Sigmoid colon (tissue), 7 donors: ENCODE measurements around the gene CITED1. TPM values are rescaled to one million over a fixed set of nuclear protein-coding genes. Genes with fewer than 3 reads are reported as not detected.

Experiments
- DNase-seq: peaks from one replicate; pipeline ENCODE4 v3.0.0-alpha.2; 2019
- H3K27ac ChIP-seq, 4 donors: fragments of 200-600 bp; sonication (generic); one replicate each; pipeline ENCODE4 v1.5.1; 2016 to 2019; ENCODE audit warnings: mild to moderate bottlenecking in 1 of 4
- H3K27me3 ChIP-seq, 3 donors: fragments of 200-600 bp; sonication (generic); one replicate each; pipeline ENCODE4 v1.5.1; 2019; ENCODE audit warnings: mild to moderate bottlenecking in 1 of 3
- H3K36me3 ChIP-seq, 4 donors: fragments of 200-600 bp; sonication (generic); one replicate each; pipeline ENCODE4 v1.5.1; 2016 to 2019
- H3K4me1 ChIP-seq, 4 donors: fragments of 200-600 bp; sonication (generic); one replicate each; pipeline ENCODE4 v1.5.1; 2017 to 2019
- H3K4me3 ChIP-seq, 4 donors: fragments of 200-600 bp; sonication (generic); one replicate each; pipeline ENCODE4 v1.5.1; 2017 to 2019; ENCODE audit warnings: mild to moderate bottlenecking in 2 of 4, moderate library complexity in 1 of 4
- H3K9me3 ChIP-seq, 4 donors: fragments of 200-600 bp in 3 of 4; sonication (generic) in 3 of 4; one replicate each; pipeline versions ENCODE4 v1.5.1 to v1.6.1; 2013 to 2019
- CTCF ChIP-seq, 4 experiments: fragments of 450-650 bp in 3 of 4; fragments of 200-600 bp in 1 of 4; IDR thresholded peaks; one replicate each; pipeline ENCODE4 v1.5.1; 2016 to 2019; ENCODE audit warnings: antibody characterized with exemption in 4 of 4, mild to moderate bottlenecking in 3 of 4, moderate library complexity in 2 of 4
- EP300 ChIP-seq, 4 donors: sonication (generic); formaldehyde crosslinking; IDR thresholded peaks; one replicate each; pipeline ENCODE4 v1.6.1; 2017; ENCODE audit warnings: antibody characterized with exemption in 4 of 4
- POLR2A ChIP-seq, 2 donors: fragments of 450-650 bp; IDR thresholded peaks; one replicate each; pipeline ENCODE4 v1.6.1; 2016; ENCODE audit warnings: antibody characterized with exemption in 2 of 2, mild to moderate bottlenecking in 2 of 2, moderate library complexity in 2 of 2
- POLR2AphosphoS5 ChIP-seq, 4 donors: sonication (generic); formaldehyde crosslinking; IDR thresholded peaks; one replicate each; pipeline ENCODE4 v1.6.1; 2017; ENCODE audit warnings: antibody characterized with exemption in 4 of 4
- WGBS, 2 donors: extraction: QIAGEN DNeasy Blood & Tissue Kit; methylation state at CpG; one replicate each; pipeline ENCODE4 v1.1.7; 2013; 5-methylcytosine and 5-hydroxymethylcytosine counted together
- intact Hi-C: fragments of 100-400 bp; cut with DNase I; formaldehyde crosslinking; loops from one replicate; pipeline ENCODE4 v1.15.1; 2023
- polyA plus RNA-seq, 3 donors: library from polyadenylated mRNA; stranded (reverse); fragments of 200-250 nt; gene quantifications; one replicate each; pipeline ENCODE4 v1.2.3, GENCODE V29; 2013
- total RNA-seq, 4 donors: library from RNA; depleted of rRNA; stranded (reverse); fragments of >200 nt; gene quantifications; one replicate each; pipeline ENCODE4 v1.1.0, GENCODE V29; 2016
- donor health status: healthy with polysubstance abuse.
- donor health status: Bipolar disorder and iron deficiency.
- donor health status: healthy.

The CITED1 gene
- total and polyA plus RNA-seq, 7 donors = 0.52 to 2.4 (median 0.99) TPM; not detected in 4

- peak; percentile 79 for DNase-seq
- 1% methylated on average over 24 of the region's 24 CpGs for WGBS, 2 donors
- Histone ChIP-seq H3K27me3 (peaks cover 0 to 44% (median 26%) of the 10 kb centered on the region in 3 donors), H3K27ac (no peak overlapping the region), H3K4me1 (peaks cover 0 to 52% (median 36%) of the 10 kb centered on the region in 4 donors), H3K36me3 (no peaks in the 10 kb centered on the region), H3K4me3 (peak overlapping the region in 3 of 4 donors; percentile 27 to 36 (median 32)), H3K9me3 (no peaks in the 10 kb centered on the region)
- intact Hi-C loops = loop anchor here (10.0 kb wide), 1 partner anchor 226 kb away; no protein-coding TSS in a partner anchor
- TF ChIP-seq POLR2A (IDR thresholded peaks at IDR 0.05) (no peak), CTCF (IDR thresholded peaks at IDR 0.05) (no peak), EP300 (IDR thresholded peaks at IDR 0.05) (no peak), POLR2AphosphoS5 (IDR thresholded peaks at IDR 0.05) (peak in 1 of 4 donors; percentile 56)
Measured at GRCh38 chrX:72308566-72309296, 3.0 kb upstream of the CITED1 start.

DNA sequence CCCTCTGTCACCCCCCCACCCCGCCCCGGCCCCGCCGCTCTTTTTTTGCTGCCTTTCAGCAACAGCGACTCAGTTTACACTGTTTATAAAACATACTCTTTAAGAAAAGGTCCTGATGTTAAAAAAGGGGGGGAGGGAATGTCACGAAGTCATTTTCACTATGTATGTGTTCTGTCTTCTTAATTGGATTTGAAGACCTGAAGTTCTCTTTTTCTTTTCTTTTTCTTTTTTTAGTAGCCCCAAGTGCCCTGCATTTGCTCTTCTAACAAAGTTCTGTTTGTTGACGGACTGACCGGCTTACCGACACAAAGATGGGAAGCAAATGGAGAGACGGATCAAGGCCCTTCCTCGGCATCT, 2.5 kb upstream of the CITED1 start:
- no peaks in the 10 kb centered on the region for H3K36me3 ChIP-seq
- H3K9me3 ChIP-seq = no peaks in the 10 kb centered on the region
- no peak for TF ChIP-seq CTCF (IDR thresholded peaks at IDR 0.05)
- TF ChIP-seq EP300 (IDR thresholded peaks at IDR 0.05) = no peak
- no peak for TF ChIP-seq POLR2A (IDR thresholded peaks at IDR 0.05)
- no peak for TF ChIP-seq POLR2AphosphoS5 (IDR thresholded peaks at IDR 0.05)
- intact Hi-C loops = loop anchor here (10.0 kb wide), 1 partner anchor 227 kb away; no protein-coding TSS in a partner anchor
- H3K4me3 ChIP-seq = peak overlapping the region in 2 of 4 donors; percentile 32 to 58
- DNase-seq = no peak
- H3K4me1 ChIP-seq = peaks cover 0 to 52% (median 33%) of the 10 kb centered on the region in 4 donors
- WGBS, 2 donors = 3 to 7% methylated on average over 11 of the region's 11 CpGs
- H3K27me3 ChIP-seq = peaks cover 0 to 48% (median 29%) of the 10 kb centered on the region in 3 donors
- H3K27ac ChIP-seq = no peak overlapping the region

DNA sequence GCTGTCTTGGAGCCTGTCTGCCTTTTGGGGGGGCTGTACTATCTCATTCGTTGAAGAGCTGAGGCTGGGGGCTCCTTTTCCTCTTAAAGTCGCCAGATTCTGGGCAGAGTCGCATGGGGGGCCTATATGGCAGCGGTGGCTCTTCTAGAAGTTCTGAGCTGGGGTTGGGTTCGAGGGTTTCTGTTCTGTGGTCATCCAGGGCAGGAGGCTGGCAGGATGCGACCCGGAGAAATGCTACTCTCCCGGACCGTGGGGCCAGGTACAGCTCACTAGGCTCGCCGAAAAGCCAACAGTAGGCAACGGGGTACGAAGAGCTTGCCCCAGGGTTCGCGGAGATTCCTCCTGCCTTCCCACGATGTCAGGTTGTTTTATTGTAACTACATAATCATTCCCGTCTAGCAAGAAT, 1.9 kb upstream of the CITED1 start:
- no peak for TF ChIP-seq EP300 (IDR thresholded peaks at IDR 0.05)
- TF ChIP-seq POLR2AphosphoS5 (IDR thresholded peaks at IDR 0.05) = no peak
- no peak for TF ChIP-seq POLR2A (IDR thresholded peaks at IDR 0.05)
- no peak for TF ChIP-seq CTCF (IDR thresholded peaks at IDR 0.05)
- Histone ChIP-seq H3K4me3 (peak overlapping the region; percentile 31 to 58 (median 51)), H3K4me1 (peaks cover 0 to 52% (median 33%) of the 10 kb centered on the region in 4 donors), H3K36me3 (no peaks in the 10 kb centered on the region), H3K9me3 (no peaks in the 10 kb centered on the region), H3K27me3 (peaks cover 0 to 52% (median 31%) of the 10 kb centered on the region in 3 donors), H3K27ac (peak overlapping the region in 2 of 4 donors; percentile 54 to 58)
- DNase-seq = no peak
- WGBS, 2 donors = 3 to 5% methylated on average over 17 of the region's 17 CpGs
- intact Hi-C loops = loop anchor here (1.0 to 10.0 kb wide), 2 partner anchors 30 to 227 kb away; partner anchors contain the start of gene RPS4X

GRCh38 chrX:72306851-72307645, 1.3 kb upstream of the CITED1 start:
- Histone ChIP-seq H3K36me3 (no peaks in the 10 kb centered on the region), H3K27ac (peak overlapping the region in 3 of 4 donors; percentile 14 to 58 (median 54)), H3K9me3 (no peaks in the 10 kb centered on the region), H3K4me3 (peak overlapping the region; percentile 31 to 58 (median 51)), H3K4me1 (peaks cover 0 to 52% (median 33%) of the 10 kb centered on the region in 4 donors), H3K27me3 (peaks cover 0 to 56% (median 31%) of the 10 kb centered on the region in 3 donors)
- 1% methylated on average over 56 of the region's 56 CpGs for WGBS, 2 donors
- intact Hi-C loops = loop anchor here (1.0 to 10.0 kb wide), 2 partner anchors 30 to 228 kb away; partner anchors contain the start of gene RPS4X
- peak; percentile 79 for DNase-seq
- TF ChIP-seq EP300 (IDR thresholded peaks at IDR 0.05) (no peak), POLR2AphosphoS5 (IDR thresholded peaks at IDR 0.05) (peak in 2 of 4 donors; percentile 13 to 19)
